ENCODE measurements around the gene SEMA3C. TPM values are rescaled to one million over a fixed set of nuclear protein-coding genes. Genes with fewer than 3 reads are reported as not detected.

Gene SEMA3C
- total RNA-seq, 1 experiment from 2014 or later: 13.3 TPM

GRCh38 chr7:80731281-80731680, 187.6 kb downstream of the SEMA3C start:
- H3K36me3 ChIP-seq (ENCODE audit: insufficient read depth, low read length, poor library complexity, severe bottlenecking): no peaks in the 10 kb centered on the region
- H3K4me1 ChIP-seq (ENCODE audit: insufficient read depth, low read length, poor library complexity, severe bottlenecking): no peaks in the 10 kb centered on the region
- no peaks in the 10 kb centered on the region for H3K27me3 ChIP-seq (replicated peaks; ENCODE audit: insufficient read depth, low read depth, low read length, poor library complexity)
- H3K9me3 ChIP-seq (ENCODE audit: low read depth, low read length, poor library complexity, severe bottlenecking): no peaks in the 10 kb centered on the region
- intact Hi-C loops (cut with micrococcal nuclease; ENCODE audit: unreplicated experiment): no loop called here
- no peak overlapping the region for H3K27ac ChIP-seq (ENCODE audit: low read depth, low read length, poor library complexity, severe bottlenecking)
- BruUV-seq (replicated peaks): no TSS peak
- DNase-seq (ENCODE audit: low spot score): no peak
- ChIA-PET CTCF (no interaction called here), POLR2A (ENCODE audit: low non-redundant PET) (no interaction called here)
- no peak overlapping the region for H3K4me3 ChIP-seq (ENCODE audit: low read depth, low read length, poor library complexity, severe bottlenecking)
- no peak for TF ChIP-seq EZH2 (IDR thresholded peaks at IDR 0.05; ENCODE audit: borderline replicate concordance, low read depth, low read length, poor library complexity, severe bottlenecking)
- TF ChIP-seq, protein P1, sequence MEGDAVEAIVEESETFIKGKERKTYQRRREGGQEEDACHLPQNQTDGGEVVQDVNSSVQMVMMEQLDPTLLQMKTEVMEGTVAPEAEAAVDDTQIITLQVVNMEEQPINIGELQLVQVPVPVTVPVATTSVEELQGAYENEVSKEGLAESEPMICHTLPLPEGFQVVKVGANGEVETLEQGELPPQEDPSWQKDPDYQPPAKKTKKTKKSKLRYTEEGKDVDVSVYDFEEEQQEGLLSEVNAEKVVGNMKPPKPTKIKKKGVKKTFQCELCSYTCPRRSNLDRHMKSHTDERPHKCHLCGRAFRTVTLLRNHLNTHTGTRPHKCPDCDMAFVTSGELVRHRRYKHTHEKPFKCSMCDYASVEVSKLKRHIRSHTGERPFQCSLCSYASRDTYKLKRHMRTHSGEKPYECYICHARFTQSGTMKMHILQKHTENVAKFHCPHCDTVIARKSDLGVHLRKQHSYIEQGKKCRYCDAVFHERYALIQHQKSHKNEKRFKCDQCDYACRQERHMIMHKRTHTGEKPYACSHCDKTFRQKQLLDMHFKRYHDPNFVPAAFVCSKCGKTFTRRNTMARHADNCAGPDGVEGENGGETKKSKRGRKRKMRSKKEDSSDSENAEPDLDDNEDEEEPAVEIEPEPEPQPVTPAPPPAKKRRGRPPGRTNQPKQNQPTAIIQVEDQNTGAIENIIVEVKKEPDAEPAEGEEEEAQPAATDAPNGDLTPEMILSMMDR (conservative IDR thresholded peaks at IDR 0.05; ENCODE audit: low read depth, low read length): no peak

- CTCF ChIA-PET: no interaction called here
- H3K27ac ChIP-seq (ENCODE audit: low read depth, low read length, poor library complexity, severe bottlenecking): no peak overlapping the region
- DNase-seq (ENCODE audit: low spot score): no peak
Measured at GRCh38 chr7:80729591-80730320, 189.1 kb downstream of the SEMA3C start.

GRCh38 chr7:80726666-80727065, 192.2 kb downstream of the SEMA3C start:
- peaks cover 35% of the 10 kb centered on the region for H3K4me1 ChIP-seq (ENCODE audit: insufficient read depth, low read length, poor library complexity, severe bottlenecking)
- DNase-seq (ENCODE audit: low spot score): no peak
- intact Hi-C loops (cut with micrococcal nuclease; ENCODE audit: unreplicated experiment): no loop called here
- H3K9me3 ChIP-seq (ENCODE audit: low read depth, low read length, poor library complexity, severe bottlenecking): no peaks in the 10 kb centered on the region
- no peak for TF ChIP-seq EZH2 (IDR thresholded peaks at IDR 0.05; ENCODE audit: borderline replicate concordance, low read depth, low read length, poor library complexity, severe bottlenecking)
- TF ChIP-seq, protein P1 (conservative IDR thresholded peaks at IDR 0.05; ENCODE audit: low read depth, low read length): no peak
- no peaks in the 10 kb centered on the region for H3K27me3 ChIP-seq (replicated peaks; ENCODE audit: insufficient read depth, low read depth, low read length, poor library complexity)
- H3K36me3 ChIP-seq (ENCODE audit: insufficient read depth, low read length, poor library complexity, severe bottlenecking): no peaks in the 10 kb centered on the region
- ChIA-PET CTCF (no interaction called here), POLR2A (ENCODE audit: low non-redundant PET) (no interaction called here)
- H3K4me3 ChIP-seq (ENCODE audit: low read depth, low read length, poor library complexity, severe bottlenecking): no peak overlapping the region
- BruUV-seq (replicated peaks): no TSS peak
- no peak overlapping the region for H3K27ac ChIP-seq (ENCODE audit: low read depth, low read length, poor library complexity, severe bottlenecking)

More at GRCh38 chr7:80729591-80730320, 189.1 kb downstream of the SEMA3C start:
- no TSS peak for BruUV-seq (replicated peaks)
- H3K9me3 ChIP-seq (ENCODE audit: low read depth, low read length, poor library complexity, severe bottlenecking): no peaks in the 10 kb centered on the region
- no peaks in the 10 kb centered on the region for H3K36me3 ChIP-seq (ENCODE audit: insufficient read depth, low read length, poor library complexity, severe bottlenecking)
- H3K4me1 ChIP-seq (ENCODE audit: insufficient read depth, low read length, poor library complexity, severe bottlenecking): peaks cover 12% of the 10 kb centered on the region
- no peak for TF ChIP-seq EZH2 (IDR thresholded peaks at IDR 0.05; ENCODE audit: borderline replicate concordance, low read depth, low read length, poor library complexity, severe bottlenecking)
- TF ChIP-seq, protein P1 (conservative IDR thresholded peaks at IDR 0.05; ENCODE audit: low read depth, low read length): no peak
- H3K27me3 ChIP-seq (replicated peaks; ENCODE audit: insufficient read depth, low read depth, low read length, poor library complexity): no peaks in the 10 kb centered on the region
- H3K4me3 ChIP-seq (ENCODE audit: low read depth, low read length, poor library complexity, severe bottlenecking): no peak overlapping the region
- POLR2A ChIA-PET (ENCODE audit: low non-redundant PET): no interaction called here
- intact Hi-C loops (cut with micrococcal nuclease; ENCODE audit: unreplicated experiment): no loop called here

Data from A673 (cell line).